Heart left ventricle (tissue), 13 donors: ENCODE measurements around the gene ETV7.

Experiments used
- CTCF ChIP-seq, 12 donors: fragments of 200-600 bp; sonication (generic) in 4 of 12; IDR thresholded peaks; one replicate each; pipeline versions ENCODE4 v1.5.0 to v1.8.0; 2018 to 2022; ENCODE audit warnings: antibody characterized with exemption in 12 of 12, mild to moderate bottlenecking in 5 of 12
- POLR2A ChIP-seq, 2 donors: fragments of 450-650 bp; IDR thresholded peaks; one replicate each; pipeline ENCODE4 v1.6.1; 2017; ENCODE audit warnings: antibody characterized with exemption in 2 of 2, mild to moderate bottlenecking in 2 of 2, moderate library complexity in 2 of 2
- donor health status: ischemic (EF 13 %, LVEDD 7.1; RV severe dilation, severe dysfunction).
- donor health status: DM: no; HTN: yes; CAD: no.
- donor health status: DM: no; HTN: no; CAD: no.
- donor health status: ischemic (EF 25% LVEDD 6.9; RV normal size, moderate dysfunction).
- donor health status: ischemic (EF 25% LVEDD 5.7; RV mildly dilated, moderate dysfunction).
- donor health status: ischemic (EF 35%, LVEDD 5.7; RV mildly dilated, moderate dysfunction).
- donor health status: nonischemic (EF 11% LVEDD 7.7; RV severe dilation, severe dysfunction).
- donor health status: DM: yes; HTN: yes; CAD: no.
- donor health status: PGD.
- donor health status: ischemic (EF 29% LVEDD 5.4; RV normal size, mild dysfunction).
- donor health status: nonischemic (EF 23%, LVEDD 6.1; RV moderate dilation, normal function).

- no peak for TF ChIP-seq POLR2A (IDR thresholded peaks at IDR 0.05)
- no peak for TF ChIP-seq CTCF (IDR thresholded peaks at IDR 0.05)
Observed at GRCh38 chr6:36352477-36353157, 34.9 kb downstream of the ETV7 start.
